Measurements from ENCODE around the gene PARN. TPM values are rescaled to one million over a fixed set of nuclear protein-coding genes. Genes with fewer than 3 reads are reported as not detected.

PARN gene
- total and polyA plus RNA-seq, 2 of the 8 experiments (the other 6 are each of a cell fraction or from before 2014, with no cell fraction given) = 24.5 to 44.6 TPM

GRCh38 chr16:14458576-14458975 lies 171.5 kb downstream of the PARN start:
- H4K91ac ChIP-seq (replicated peaks; ENCODE audit: insufficient read length, low read length) = no peak overlapping the region
- peak overlapping the region; percentile 13 to 48; a peak in 3 of 4 replicates for H3K4me2 ChIP-seq (ENCODE audit: insufficient read depth in 1 of 2, low read depth in 2 of 2, low read length in 2 of 2)
- no peak overlapping the region for H2BK20ac ChIP-seq (ENCODE audit: low read length)
- H3K23ac ChIP-seq (ENCODE audit: insufficient read length) = no peak overlapping the region
- no peaks in the 10 kb centered on the region for H3K79me1 ChIP-seq (ENCODE audit: low read depth, low read length)
- no peak overlapping the region for H3K56ac ChIP-seq (replicated peaks; ENCODE audit: insufficient read length, low read depth, low read length)
- no peak overlapping the region for H2BK120ac ChIP-seq (replicated peaks; ENCODE audit: low read depth, low read length)
- H3K79me2 ChIP-seq (ENCODE audit: control insufficient read depth in 1 of 2, insufficient read depth in 2 of 2, low read length in 2 of 2) = no peaks in the 10 kb centered on the region
- WGBS, 2 experiments (ENCODE audit: extremely low coverage in 1 of 2, insufficient coverage in 1 of 2, insufficient read length in 1 of 2, insufficient replicate concordance in 2 of 2, low coverage in 1 of 2, low lambda C conversion rate in 2 of 2, missing lambda C conversion rate in 1 of 2) = 22% methylated on average over 7 of the region's 7 CpGs; no CpG with 5 or more reads in 1 of the 2 experiments
- CTCF ChIA-PET (ENCODE audit: partially characterized antibody) = interaction anchor here (0.6 to 1.7 kb wide), 3 partner anchors 12 to 255 kb away, joined by 3 to 9 read pairs (median 4); no protein-coding TSS in a partner anchor
- peak overlapping the region in 1 of 4 experiments; percentile 13; a peak in 1 of 8 replicates for H3K4me3 ChIP-seq (ENCODE audit: extremely low read depth in 1 of 4, insufficient read depth in 2 of 4, low read depth in 3 of 4, low read length in 4 of 4)
- H2BK12ac ChIP-seq (ENCODE audit: low read depth, low read length) = no peak overlapping the region; the same call in 1 of the 2 replicates
- DNase-seq (ENCODE audit: low read depth in 1 of 2, low spot score in 2 of 2) = peak in 1 of 2 experiments; percentile 66
- H3K23me2 ChIP-seq (ENCODE audit: low read depth, low read length) = no peaks in the 10 kb centered on the region
- 0 out of 2 replicates have a peak overlapping the region, but pooled peaks have one; percentile 60 for H4K8ac ChIP-seq (ENCODE audit: extremely low read depth, insufficient read depth, low read length)
- 0 out of 2 replicates have a peak overlapping the region, but pooled peaks have one; percentile 78 for H3K18ac ChIP-seq (ENCODE audit: extremely low read depth, low read length)
- peak overlapping the region in 1 of 4 experiments; percentile 37; a peak in 1 of 7 replicates for H3K9ac ChIP-seq (replicated peaks in 1 of 4; ENCODE audit: extremely low read depth in 1 of 4, low read depth in 3 of 4, low read length in 3 of 4)
- no peaks in the 10 kb centered on the region for H4K20me1 ChIP-seq (replicated peaks in 1 of 2; ENCODE audit: control insufficient read depth in 1 of 2, insufficient read depth in 2 of 2, low read length in 2 of 2)
- H4K5ac ChIP-seq (ENCODE audit: insufficient read length, low read depth, low read length) = no peak overlapping the region
- H3K27ac ChIP-seq (ENCODE audit: low read depth, low read length) = no peak overlapping the region
- no peak overlapping the region for H2BK15ac ChIP-seq (ENCODE audit: low read length)
- H3K36me3 ChIP-seq (ENCODE audit: control insufficient read depth in 2 of 4, insufficient read depth in 4 of 4, low read length in 3 of 4) = no peaks in the 10 kb centered on the region
- H2AFZ ChIP-seq (ENCODE audit: low read length) = no peak overlapping the region
- no peaks in the 10 kb centered on the region for H3K27me3 ChIP-seq (replicated peaks in 1 of 4; ENCODE audit: control insufficient read depth in 3 of 4, extremely low read depth in 1 of 4, insufficient read depth in 3 of 4, low read length in 3 of 4)
- H3K4ac ChIP-seq (replicated peaks; ENCODE audit: insufficient read length, low read depth, low read length) = no peak overlapping the region
- H2AK5ac ChIP-seq (ENCODE audit: low read depth, low read length) = no peak overlapping the region
- peaks cover 0 to 8% (median 2%) of the 10 kb centered on the region in 4 experiments; a peak in 4 of 7 replicates for H3K4me1 ChIP-seq (replicated peaks in 1 of 4; ENCODE audit: control insufficient read depth in 3 of 4, insufficient read depth in 4 of 4, low read length in 3 of 4)
- POLR2A ChIA-PET (ENCODE audit: partially characterized antibody) = interaction anchor here (0.7 to 0.8 kb wide), 2 partner anchors 11 to 40 kb away, joined by 3 to 4 read pairs; no protein-coding TSS in a partner anchor
- TF ChIP-seq SP2 (IDR thresholded peaks at IDR 0.05; ENCODE audit: low read length) (no peak), TEAD4 (IDR thresholded peaks at IDR 0.05; ENCODE audit: low read depth, low read length) (peak; percentile 64; the same call in 1 of the 2 replicates), TCF12 (IDR thresholded peaks at IDR 0.05; ENCODE audit: low read depth, low read length) (0 out of 2 replicates have a peak, but pooled peaks have one; percentile 17), RAD21 (IDR thresholded peaks at IDR 0.05 in 1 of 2, conservative IDR thresholded peaks at IDR 0.05 in 1 of 2; ENCODE audit: low read depth in 2 of 2, low read length in 2 of 2) (0 out of 4 replicates have a peak, but pooled peaks of 1 of the 2 experiments have one; percentile 12), BCL11A (IDR thresholded peaks at IDR 0.05; ENCODE audit: low read depth in 2 of 2, low read length in 2 of 2) (no peak), TAF1 (IDR thresholded peaks at IDR 0.05; ENCODE audit: low read depth, low read length) (0 out of 2 replicates have a peak, but pooled peaks have one; percentile 24), ASH2L (IDR thresholded peaks at IDR 0.05; ENCODE audit: low read length) (peak; percentile 66), SAP30 (IDR thresholded peaks at IDR 0.05; ENCODE audit: insufficient read depth, insufficient replicate concordance, low read length) (no peak)
- no peaks in the 10 kb centered on the region for H3K9me3 ChIP-seq (ENCODE audit: insufficient read depth in 2 of 2, low read depth in 1 of 2, low read length in 1 of 2)
- H3K14ac ChIP-seq (ENCODE audit: insufficient read length) = no peak overlapping the region
- H2BK5ac ChIP-seq (ENCODE audit: low read depth, low read length) = no peak overlapping the region
- peak; percentile 84 for FAIRE-seq
